Right lobe of liver (tissue), 6 donors: ENCODE measurements around the gene EML5. TPM values are rescaled to one million over a fixed set of nuclear protein-coding genes. Genes with fewer than 3 reads are reported as not detected.
"Not testable (repeated sequence)": the region's sequence is repeated elsewhere in the genome, so short reads cannot be mapped to it uniquely, and the experiment has no call there.

Source experiments
- ATAC-seq, 4 donors: fragments of 200-7000 bp; cut with Tn5 transposase; one replicate each; pipeline ENCODE4 v1.9.1; 2020; ENCODE audit warnings: mild to moderate bottlenecking in 4 of 4, moderate library complexity in 4 of 4
- DNase-seq, 3 donors: peaks; one replicate each; pipeline ENCODE4 v3.0.0-alpha.2; 2020
- H3K27ac ChIP-seq, 3 donors: fragments of 200-600 bp; one replicate each; pipeline ENCODE4 v1.8.0; 2022
- H3K27me3 ChIP-seq, 2 donors: fragments of 200-600 bp; one replicate each; pipeline ENCODE4 v1.8.0; 2022
- H3K36me3 ChIP-seq, 4 donors: fragments of 200-600 bp; sonication (generic) in 1 of 4; one replicate each; pipeline versions ENCODE4 v1.5.1 to v1.8.0; 2017 to 2022; ENCODE audit warnings: control low read depth in 1 of 4
- H3K4me1 ChIP-seq, 4 donors: fragments of 200-600 bp; sonication (generic) in 1 of 4; one replicate each; pipeline versions ENCODE4 v1.5.1 to v1.8.0; 2017 to 2022; ENCODE audit warnings: control low read depth in 1 of 4
- H3K4me3 ChIP-seq, 3 donors: fragments of 200-600 bp; one replicate each; pipeline ENCODE4 v1.8.0; 2022
- H3K9me3 ChIP-seq, 4 donors: fragments of 200-600 bp; sonication (generic) in 1 of 4; one replicate each; pipeline versions ENCODE4 v1.5.1 to v1.8.0; 2017 to 2022; ENCODE audit warnings: control low read depth in 1 of 4
- POLR2A ChIP-seq: fragments of 450-650 bp; IDR thresholded peaks from one replicate; pipeline ENCODE4 v1.6.1; 2017; ENCODE audit warnings: antibody characterized with exemption, mild to moderate bottlenecking
- WGBS: methylation state at CpG from one replicate; pipeline ENCODE4 v1.1.6; 2018; ENCODE audit warnings: low coverage, low lambda C conversion rate; ENCODE audit not compliant: insufficient coverage; ENCODE audit errors: missing lambda C conversion rate; 5-methylcytosine and 5-hydroxymethylcytosine counted together
- intact Hi-C, 2 donors: fragments of 100-400 bp; cut with DNase I; formaldehyde crosslinking; loops; one replicate each; pipeline versions ENCODE4 v1.11.2 to v1.14.1; 2022
- total RNA-seq, 6 experiments: library from RNA; depleted of rRNA in 2 of 6; stranded (reverse); fragments of >200 nt in 2 of 6; fragmentation: NEBNext Ultra II Directional in 3 of 6; extraction: Animal tissue kit (Norgen Biotek cat#: 25700) in 3 of 6; gene quantifications; one replicate each; pipeline versions ENCODE4 v1.1.0 to v1.2.4, GENCODE V29; 2016 to 2023
- TF ChIP-seq, protein P1 (sequence below), 4 donors: fragments of 200-600 bp in 3 of 4; fragments of 450-650 bp in 1 of 4; IDR thresholded peaks; one replicate each; pipeline versions ENCODE4 v1.5.1 to v1.8.0; 2016 to 2022; ENCODE audit warnings: antibody characterized with exemption in 4 of 4, mild to moderate bottlenecking in 2 of 4
- donor health status: DM: no; HTN: yes; CAD: no.
- donor health status: DM: no; HTN: no; CAD: no.
- donor health status: DM: no; HTN: no; CAD: no.
- donor health status: DM: no; HTN: yes; CAD: no.
- donor health status: DM: no; HTN: yes; CAD: no.

EML5 gene
- total RNA-seq, 6 experiments from 2014 or later = 0.07 to 1.7 (median 0.24) TPM

DNA sequence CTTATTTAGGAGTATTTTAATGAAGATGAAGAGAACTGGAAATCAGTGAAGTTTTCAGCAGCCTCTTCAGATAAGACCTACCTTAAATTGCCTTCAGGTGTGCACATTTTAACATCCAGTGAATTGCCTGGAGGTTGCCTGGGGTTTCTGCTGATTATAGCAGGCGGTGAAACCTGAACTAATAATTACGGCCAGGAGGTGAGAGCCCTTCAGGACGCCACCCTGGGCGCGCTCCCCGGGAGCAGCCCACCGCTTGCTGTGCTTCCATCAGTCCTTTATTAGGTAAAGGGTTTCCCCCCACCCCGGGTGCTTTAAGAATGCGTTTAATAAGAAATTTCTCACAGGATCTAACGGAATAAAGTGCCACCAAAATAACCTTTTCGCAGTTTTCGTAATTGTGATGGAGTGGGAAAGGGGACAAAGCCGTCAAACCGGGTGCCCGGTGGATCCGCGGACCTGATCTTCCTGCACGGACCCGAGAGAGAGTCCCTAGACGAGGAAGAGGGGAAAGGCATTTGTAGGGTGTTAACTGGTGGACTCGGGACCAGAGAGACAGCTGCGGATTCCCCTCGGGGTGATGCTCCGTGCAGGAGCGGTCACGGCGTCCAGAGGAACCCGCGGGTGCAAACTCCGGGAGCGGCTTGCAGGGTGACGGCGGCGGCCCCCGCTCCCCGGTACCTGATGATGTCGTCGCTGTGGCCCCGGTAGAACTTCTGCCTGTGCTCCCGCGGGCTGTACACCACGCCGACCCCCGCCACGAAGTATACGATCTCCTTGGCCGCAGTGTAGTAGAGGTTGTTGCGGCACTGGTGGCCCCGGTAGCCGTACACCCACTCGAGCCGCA is 902 bp downstream of the EML5 start:
- Histone ChIP-seq H3K27me3 (no peaks in the 10 kb centered on the region), H3K27ac (peak overlapping the region in 1 of 3 donors; percentile 9), H3K9me3 (no peaks in the 10 kb centered on the region), H3K4me1 (peaks cover 0 to 6% (median 0%) of the 10 kb centered on the region in 4 donors), H3K4me3 (peak overlapping the region; percentile 65 to 69 (median 66)), H3K36me3 (no peaks in the 10 kb centered on the region)
- TF ChIP-seq, protein P1, sequence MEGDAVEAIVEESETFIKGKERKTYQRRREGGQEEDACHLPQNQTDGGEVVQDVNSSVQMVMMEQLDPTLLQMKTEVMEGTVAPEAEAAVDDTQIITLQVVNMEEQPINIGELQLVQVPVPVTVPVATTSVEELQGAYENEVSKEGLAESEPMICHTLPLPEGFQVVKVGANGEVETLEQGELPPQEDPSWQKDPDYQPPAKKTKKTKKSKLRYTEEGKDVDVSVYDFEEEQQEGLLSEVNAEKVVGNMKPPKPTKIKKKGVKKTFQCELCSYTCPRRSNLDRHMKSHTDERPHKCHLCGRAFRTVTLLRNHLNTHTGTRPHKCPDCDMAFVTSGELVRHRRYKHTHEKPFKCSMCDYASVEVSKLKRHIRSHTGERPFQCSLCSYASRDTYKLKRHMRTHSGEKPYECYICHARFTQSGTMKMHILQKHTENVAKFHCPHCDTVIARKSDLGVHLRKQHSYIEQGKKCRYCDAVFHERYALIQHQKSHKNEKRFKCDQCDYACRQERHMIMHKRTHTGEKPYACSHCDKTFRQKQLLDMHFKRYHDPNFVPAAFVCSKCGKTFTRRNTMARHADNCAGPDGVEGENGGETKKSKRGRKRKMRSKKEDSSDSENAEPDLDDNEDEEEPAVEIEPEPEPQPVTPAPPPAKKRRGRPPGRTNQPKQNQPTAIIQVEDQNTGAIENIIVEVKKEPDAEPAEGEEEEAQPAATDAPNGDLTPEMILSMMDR (IDR thresholded peaks at IDR 0.05) = no peak
- TF ChIP-seq POLR2A = no peak
- DNase-seq = peak; percentile 25 to 58 (median 45)
- intact Hi-C loops = no loop called here
- 7% methylated on average over 16 of the region's 52 CpGs for WGBS
- ATAC-seq = peak; percentile 2 to 18 (median 11)

DNA sequence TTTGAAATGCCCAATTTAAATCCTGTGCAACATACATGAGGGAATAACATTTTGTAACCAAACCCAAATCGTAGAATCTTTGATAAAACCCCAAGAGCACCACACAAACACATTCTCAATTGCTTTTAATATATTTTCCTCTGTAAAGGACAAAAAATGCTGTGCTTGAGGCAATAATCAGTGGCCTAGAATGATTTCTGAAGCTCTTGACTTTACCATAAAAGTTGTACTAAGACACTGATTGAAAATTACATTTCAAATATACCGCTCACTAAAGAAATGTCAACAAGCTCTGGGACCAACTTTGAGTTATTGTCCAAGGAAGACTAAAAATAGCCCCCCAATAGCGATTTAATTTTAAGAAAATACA is 1.5 kb downstream of the EML5 start:
- no peaks in the 10 kb centered on the region for H3K9me3 ChIP-seq
- no peak for TF ChIP-seq POLR2A
- H3K4me1 ChIP-seq = peaks cover 0 to 6% (median 0%) of the 10 kb centered on the region in 4 donors
- ATAC-seq (no peak), DNase-seq (no peak)
- no peak overlapping the region for H3K27ac ChIP-seq
- no peak overlapping the region for H3K4me3 ChIP-seq
- no peaks in the 10 kb centered on the region for H3K36me3 ChIP-seq
- no peaks in the 10 kb centered on the region for H3K27me3 ChIP-seq
- intact Hi-C loops = no loop called here
- WGBS = 57% methylated on average over 3 of the region's 3 CpGs

DNA sequence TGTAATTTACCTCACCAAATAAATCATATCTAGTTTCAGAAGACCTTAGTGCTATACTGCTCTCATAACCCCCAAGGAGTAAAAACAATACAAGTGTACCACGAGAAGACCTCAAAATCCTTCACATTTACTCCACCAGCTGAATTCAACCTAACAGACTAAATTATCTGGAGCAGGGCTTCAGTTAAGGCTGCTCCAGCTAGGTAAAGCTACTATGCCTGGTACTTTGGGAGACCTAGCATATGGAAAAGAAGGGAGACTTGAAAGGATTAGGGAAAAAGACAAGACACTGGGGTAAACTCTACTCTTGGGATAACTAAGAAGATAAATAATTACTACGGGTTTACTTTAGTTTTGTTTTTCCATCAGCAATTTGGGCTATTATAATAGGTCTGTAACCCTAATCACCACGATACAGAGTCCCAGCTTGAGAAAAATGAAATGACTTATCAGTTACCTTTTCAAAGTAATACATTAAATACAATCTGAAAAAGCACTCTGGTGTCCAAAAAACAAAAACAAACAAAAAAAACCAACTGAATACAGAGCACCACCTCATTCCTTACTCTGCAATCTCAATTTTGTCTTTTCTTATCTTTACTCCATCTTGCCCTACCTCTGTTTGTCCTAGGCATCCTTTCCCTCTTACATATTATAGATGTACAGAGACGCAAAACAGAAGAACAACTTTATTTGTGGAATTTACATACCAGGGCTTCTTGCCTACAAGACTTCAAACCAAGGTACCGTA is 2.1 kb downstream of the EML5 start:
- WGBS = 86% methylated on average over 5 of the region's 5 CpGs
- intact Hi-C loops = no loop called here
- no peaks in the 10 kb centered on the region for H3K36me3 ChIP-seq
- no peak for DNase-seq
- ATAC-seq = no peak
- H3K27ac ChIP-seq = no peak overlapping the region
- no peaks in the 10 kb centered on the region for H3K9me3 ChIP-seq
- H3K4me1 ChIP-seq = peaks cover 0 to 6% (median 0%) of the 10 kb centered on the region in 4 donors
- TF ChIP-seq, protein P1 (IDR thresholded peaks at IDR 0.05) = no peak
- TF ChIP-seq POLR2A = no peak
- H3K4me3 ChIP-seq = no peak overlapping the region
- H3K27me3 ChIP-seq = no peaks in the 10 kb centered on the region

GRCh38 chr14:88789573-88789972 is 3.2 kb downstream of the EML5 start:
- H3K4me3 ChIP-seq, H3K36me3 ChIP-seq, H3K27me3 ChIP-seq, H3K27ac ChIP-seq, DNase-seq, H3K9me3 ChIP-seq, H3K4me1 ChIP-seq, intact Hi-C loops, ATAC-seq: not testable (repeated sequence)

GRCh38 chr14:88786715-88787114 is 6.0 kb downstream of the EML5 start:
- H3K4me1 ChIP-seq = peaks cover 0 to 1% (median 0%) of the 10 kb centered on the region in 4 donors
- TF ChIP-seq, protein P1 (IDR thresholded peaks at IDR 0.05) = no peak
- no peak for TF ChIP-seq POLR2A
- H3K9me3 ChIP-seq = no peaks in the 10 kb centered on the region
- no peak overlapping the region for H3K27ac ChIP-seq
- H3K36me3 ChIP-seq = no peaks in the 10 kb centered on the region
- WGBS = 79% methylated on average over 4 of the region's 4 CpGs
- H3K4me3 ChIP-seq = no peak overlapping the region
- intact Hi-C loops = no loop called here
- DNase-seq (no peak), ATAC-seq (no peak)
- no peaks in the 10 kb centered on the region for H3K27me3 ChIP-seq
